Choroid plexus epithelial cell (primary cell): ENCODE data around the gene SLC1A2.

Source experiments
- DNase-seq: peaks from one replicate; pipeline ENCODE4 v3.0.0-alpha.2; 2010; ENCODE audit warnings: low read depth
- H3K4me3 ChIP-seq: 2 replicates; pipeline ENCODE4 v1.5.1; 2011; ENCODE audit warnings: low read depth, mild to moderate bottlenecking, control low read depth, low read length, moderate library complexity
- TF ChIP-seq, protein P1 (sequence below): conservative IDR thresholded peaks from 2 replicates; pipeline ENCODE4 v1.5.1; 2011; ENCODE audit warnings: low read depth, mild to moderate bottlenecking, control low read depth, inconsistent platforms, low read length, moderate library complexity

Gene SLC1A2

DNA sequence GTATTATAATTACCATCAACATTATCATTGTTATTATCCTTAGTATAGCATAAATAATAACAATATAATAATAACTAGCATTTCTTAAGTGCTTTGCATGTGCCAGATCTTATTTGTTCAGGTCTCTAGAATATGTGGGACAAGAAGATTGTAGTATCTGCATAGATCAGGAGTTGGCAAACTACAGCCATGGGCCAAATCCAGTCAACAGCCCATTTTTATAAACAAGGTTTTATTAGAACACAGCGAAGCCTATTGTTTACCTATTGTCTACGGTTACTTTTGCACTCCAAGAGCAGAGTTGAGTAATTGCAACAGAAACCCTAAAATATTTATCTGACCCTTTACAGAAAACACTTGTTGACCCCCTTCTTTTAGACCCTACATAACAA, 81.4 kb downstream of the SLC1A2 start:
- peak; percentile 21 for DNase-seq
- TF ChIP-seq, protein P1, sequence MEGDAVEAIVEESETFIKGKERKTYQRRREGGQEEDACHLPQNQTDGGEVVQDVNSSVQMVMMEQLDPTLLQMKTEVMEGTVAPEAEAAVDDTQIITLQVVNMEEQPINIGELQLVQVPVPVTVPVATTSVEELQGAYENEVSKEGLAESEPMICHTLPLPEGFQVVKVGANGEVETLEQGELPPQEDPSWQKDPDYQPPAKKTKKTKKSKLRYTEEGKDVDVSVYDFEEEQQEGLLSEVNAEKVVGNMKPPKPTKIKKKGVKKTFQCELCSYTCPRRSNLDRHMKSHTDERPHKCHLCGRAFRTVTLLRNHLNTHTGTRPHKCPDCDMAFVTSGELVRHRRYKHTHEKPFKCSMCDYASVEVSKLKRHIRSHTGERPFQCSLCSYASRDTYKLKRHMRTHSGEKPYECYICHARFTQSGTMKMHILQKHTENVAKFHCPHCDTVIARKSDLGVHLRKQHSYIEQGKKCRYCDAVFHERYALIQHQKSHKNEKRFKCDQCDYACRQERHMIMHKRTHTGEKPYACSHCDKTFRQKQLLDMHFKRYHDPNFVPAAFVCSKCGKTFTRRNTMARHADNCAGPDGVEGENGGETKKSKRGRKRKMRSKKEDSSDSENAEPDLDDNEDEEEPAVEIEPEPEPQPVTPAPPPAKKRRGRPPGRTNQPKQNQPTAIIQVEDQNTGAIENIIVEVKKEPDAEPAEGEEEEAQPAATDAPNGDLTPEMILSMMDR: no peak
- no peak overlapping the region for H3K4me3 ChIP-seq

DNA sequence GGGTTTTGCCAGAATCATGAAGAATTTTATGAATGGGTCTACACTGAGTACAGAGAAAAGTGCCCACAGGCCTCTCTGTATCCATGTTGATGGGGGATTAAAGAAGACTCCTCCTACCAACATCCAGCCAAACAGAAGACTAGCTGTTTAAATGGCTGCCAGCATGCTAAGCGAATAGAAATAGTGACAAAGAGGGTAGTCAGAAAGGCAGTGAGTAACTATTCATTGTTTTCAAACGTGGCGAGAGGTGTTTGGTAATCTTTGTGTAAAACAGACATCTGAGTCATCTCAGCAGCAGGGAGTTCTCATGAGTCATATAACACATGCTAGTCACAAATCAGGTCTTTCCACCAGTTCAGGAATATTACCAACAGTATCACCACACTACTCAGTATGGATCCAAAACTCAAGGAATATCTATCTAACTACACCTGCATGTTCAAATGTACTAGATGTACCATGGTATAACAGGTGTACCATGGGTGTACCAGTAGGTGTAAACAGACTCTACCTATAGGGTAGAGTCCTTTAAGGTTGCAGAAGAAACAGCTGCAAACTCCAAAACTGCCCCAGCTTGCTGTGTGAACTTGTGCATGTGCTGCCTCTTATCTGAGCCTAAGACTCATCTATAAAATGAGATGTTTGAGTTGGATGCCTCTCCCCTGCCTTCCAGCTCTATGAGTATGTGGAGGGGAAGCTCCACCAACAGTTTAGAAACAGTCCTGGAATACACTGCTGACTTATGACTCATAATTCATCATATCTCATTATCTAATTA, 82.0 kb downstream of the SLC1A2 start:
- H3K4me3 ChIP-seq: no peak overlapping the region
- peak; percentile 98 for DNase-seq
- TF ChIP-seq, protein P1: no peak

DNA sequence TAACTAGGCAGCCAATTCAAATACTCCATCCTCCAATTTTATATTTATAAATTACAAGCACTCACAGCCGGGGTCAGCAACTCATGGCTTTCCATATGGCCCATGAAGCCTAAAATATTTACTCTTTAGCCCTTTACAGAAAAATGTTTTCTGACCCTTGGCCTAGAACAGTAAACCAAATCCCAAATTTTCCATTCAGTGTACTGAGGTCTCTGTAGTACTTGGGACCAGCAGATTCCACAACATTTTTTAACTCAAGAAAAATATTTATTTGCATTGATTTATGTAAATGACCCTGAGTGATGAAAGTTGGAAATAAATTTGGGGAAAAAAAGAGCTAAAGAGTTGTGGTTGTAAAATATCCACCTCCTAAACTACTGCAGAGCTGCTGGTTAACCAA, 82.6 kb downstream of the SLC1A2 start:
- TF ChIP-seq, protein P1: no peak
- DNase-seq: no peak
- no peak overlapping the region for H3K4me3 ChIP-seq

DNA sequence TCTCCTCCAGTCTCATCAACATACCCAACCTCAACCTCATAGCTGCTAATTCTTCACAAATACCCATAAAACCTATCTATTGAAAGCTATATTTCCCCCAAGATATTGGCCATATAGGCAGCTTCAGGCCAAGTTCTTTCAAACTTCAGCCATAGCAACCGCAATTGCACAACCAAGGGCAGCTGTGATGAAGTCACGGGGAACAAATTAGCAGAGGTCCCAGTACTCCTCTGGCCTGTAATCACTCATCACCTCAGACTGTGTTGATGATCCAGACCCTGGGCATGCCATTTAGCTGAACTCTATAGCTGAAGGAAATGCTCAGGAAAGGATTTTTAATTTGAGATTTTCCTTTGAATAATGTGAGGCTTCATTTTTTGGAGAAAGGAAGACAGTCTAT, 84.1 kb downstream of the SLC1A2 start:
- no peak overlapping the region for H3K4me3 ChIP-seq
- peak; percentile 37 for DNase-seq
- TF ChIP-seq, protein P1: no peak

DNA sequence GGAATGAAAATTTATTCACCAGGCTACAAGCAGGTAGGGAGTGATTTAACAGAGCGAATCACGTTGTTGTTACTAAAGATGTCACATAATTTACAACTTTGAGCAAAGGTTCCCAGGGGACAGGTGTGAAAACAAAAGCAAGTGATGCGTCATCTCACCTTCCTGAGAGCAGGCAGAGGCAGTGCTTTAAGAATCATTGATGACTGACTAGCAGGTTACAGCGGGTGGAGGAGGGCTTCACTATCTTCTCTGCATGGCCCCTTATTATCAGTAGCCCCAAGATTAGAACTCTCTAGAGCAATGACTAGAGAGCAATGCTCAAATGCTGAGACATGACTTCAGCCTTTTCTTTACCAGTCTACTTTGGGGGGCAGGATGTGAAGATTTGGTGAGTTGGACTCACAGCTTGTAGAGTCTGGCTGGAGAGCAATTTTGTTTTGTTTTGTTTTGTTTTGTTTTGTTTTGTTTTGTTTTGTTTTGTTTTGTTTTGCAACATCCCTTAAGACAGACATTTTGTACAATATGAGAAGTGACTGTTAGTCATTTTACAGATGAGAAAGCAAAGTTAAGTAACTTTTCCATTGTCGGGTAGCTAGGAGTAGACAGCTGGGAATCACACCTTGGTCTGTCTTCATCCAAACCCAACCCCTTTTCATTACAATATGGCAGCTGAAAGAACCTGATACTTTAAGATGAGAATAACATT, 84.8 kb downstream of the SLC1A2 start:
- no peak for DNase-seq
- TF ChIP-seq, protein P1: no peak
- H3K4me3 ChIP-seq: no peak overlapping the region

DNA sequence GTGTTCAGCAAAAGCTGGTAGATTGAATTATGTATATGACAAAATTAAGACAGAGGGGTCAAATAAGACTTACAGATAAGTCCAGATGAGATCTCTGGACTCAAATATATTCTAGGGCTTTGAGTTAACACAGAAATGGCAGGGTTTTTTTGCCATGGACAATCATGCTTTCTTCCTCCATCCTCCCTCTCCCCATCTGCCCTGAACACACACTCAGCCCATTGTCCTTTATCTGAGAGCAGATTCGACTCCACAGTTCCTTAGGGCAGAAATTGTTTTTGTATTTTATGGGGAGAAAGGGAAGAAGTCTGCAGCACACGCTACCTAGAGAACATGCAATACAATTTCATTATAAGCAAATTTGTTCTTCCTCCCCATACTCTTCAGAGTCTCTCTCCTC, 86.8 kb downstream of the SLC1A2 start:
- DNase-seq: no peak
- H3K4me3 ChIP-seq: no peak overlapping the region
- TF ChIP-seq, protein P1: no peak
